Activated CD4-positive, alpha-beta T cell treated with anti-CD3 and anti-CD28 coated beads for 48 hours (primary cell): ENCODE measurements around the gene FBXW2.
A peak's percentile ranks its signal among the peaks of the same experiment; 100 is the strongest.

Experiments used
- DNase-seq: peaks from one replicate; pipeline ENCODE4 v3.0.0-alpha.2; 2020

The FBXW2 gene

GRCh38 chr9:120740132-120740531, 53.1 kb downstream of the FBXW2 start:
- DNase-seq: no peak

- no peak for DNase-seq
These were observed 55.6 kb downstream of the FBXW2 start for GRCh38 chr9:120737416-120738165.

GRCh38 chr9:120736881-120737280, 56.3 kb downstream of the FBXW2 start:
- no peak for DNase-seq

- no peak for DNase-seq
These were observed 57.6 kb downstream of the FBXW2 start for GRCh38 chr9:120735415-120736126.

GRCh38 chr9:120734607-120735410, 58.4 kb downstream of the FBXW2 start:
- DNase-seq: no peak

GRCh38 chr9:120733190-120733589, 60.0 kb downstream of the FBXW2 start:
- DNase-seq: no peak

- DNase-seq: no peak
These were observed 62.3 kb downstream of the FBXW2 start for GRCh38 chr9:120730654-120731514.

- peak; percentile 17 for DNase-seq
These were observed 63.4 kb downstream of the FBXW2 start for GRCh38 chr9:120729791-120730241.

GRCh38 chr9:120726484-120726883, 66.7 kb downstream of the FBXW2 start:
- no peak for DNase-seq

GRCh38 chr9:120725907-120726306, 67.3 kb downstream of the FBXW2 start:
- DNase-seq: no peak

- DNase-seq: no peak
These were observed 68.3 kb downstream of the FBXW2 start for GRCh38 chr9:120724757-120725400.

- no peak for DNase-seq
These were observed 69.7 kb downstream of the FBXW2 start for GRCh38 chr9:120723565-120723964.

- DNase-seq: no peak
These were observed 72.8 kb downstream of the FBXW2 start for GRCh38 chr9:120720404-120720803.

- no peak for DNase-seq
These were observed 74.9 kb downstream of the FBXW2 start for GRCh38 chr9:120718316-120718715.

GRCh38 chr9:120717176-120717575, 76.0 kb downstream of the FBXW2 start:
- no peak for DNase-seq

- no peak for DNase-seq
These were observed 76.7 kb downstream of the FBXW2 start for GRCh38 chr9:120716483-120716882.

GRCh38 chr9:120715389-120715924, 77.8 kb downstream of the FBXW2 start:
- DNase-seq: no peak

- DNase-seq: no peak
These were observed 78.3 kb downstream of the FBXW2 start for GRCh38 chr9:120714846-120715388.

- peak; percentile 98 for DNase-seq
These were observed 78.9 kb downstream of the FBXW2 start, which contains the start of gene MEGF9 for GRCh38 chr9:120714088-120714845. Gene MEGF9 (minus strand): TSS chr9:120714470. CDS start chr9:120714358, 112 bp downstream.
